HCT116 (cell line): ENCODE results near the gene CELF4. TPM values are rescaled to one million over a fixed set of nuclear protein-coding genes. Genes with fewer than 3 reads are reported as not detected.

Experiments used
- ATAC-seq: fragments of 200-7000 bp; cut with Tn5 transposase; 2 replicates; pipeline ENCODE4 v1.9.1; 2020; ENCODE audit warnings: mild to moderate bottlenecking, moderate library complexity
- BruUV-seq: library from RNA; stranded (reverse); fragments of 400-500 nt; replicated peaks from 2 replicates; lab custom pipeline; 2021; lab: Mats Ljungman, UMichigan
- CTCF ChIA-PET: fragments of 300-600 bp; sonication (Branson Sonifier 250); formaldehyde crosslinking; loops from one replicate; lab custom pipeline; 2021; ENCODE audit warnings: antibody characterized with exemption; lab: Charles Lee
- POLR2A ChIA-PET: fragments of 300-600, 350-600 bp; sonication (Branson Sonifier 250); formaldehyde crosslinking; loops from one replicate; lab custom pipeline; 2021; ENCODE audit warnings: antibody characterized with exemption; lab: Charles Lee
- RAD21 ChIA-PET, 2 experiments: fragments of 300-600 bp; sonication (Branson Sonifier 250); formaldehyde crosslinking; loops; one replicate each; lab custom pipeline; 2023; ENCODE audit warnings: low total read pairs in 2 of 2; ENCODE audit not compliant: uncharacterized antibody in 2 of 2, unreplicated experiment in 2 of 2, low non-redundant PET in 1 of 2; lab: Charles Lee
- DNase-seq: peaks from one replicate; pipeline ENCODE4 v3.0.0-alpha.2; 2010; ENCODE audit warnings: low read depth, low spot score
- H2AFZ ChIP-seq: fragments of 200-600 bp; shearing (Covaris generic), sonication (generic); 2 replicates; pipeline ENCODE4 v1.6.1; 2017; ENCODE audit warnings: low read depth, mixed run types, mixed read lengths, antibody characterized with exemption, low read length; ENCODE audit not compliant: poor library complexity, severe bottlenecking
- H3K27ac ChIP-seq: 2 replicates; pipeline ENCODE4 v1.5.1; 2012; ENCODE audit warnings: low read depth, low read length
- H3K27me3 ChIP-seq: fragments of 200-600 bp; sonication (generic); 2 replicates; pipeline ENCODE4 v1.6.1; 2016; ENCODE audit warnings: mixed run types, low read length, mixed read lengths; ENCODE audit not compliant: insufficient read depth
- H3K36me3 ChIP-seq, 2 experiments: fragments of 200-500 bp in 1 of 2; fragments of 200-600 bp in 1 of 2; sonication (Bioruptor generic) in 1 of 2; sonication (generic) in 1 of 2; 2 replicates each; pipeline versions ENCODE4 v1.5.1 to v1.6.1; 2014 to 2016; ENCODE audit warnings: low read length in 2 of 2, inconsistent platforms in 1 of 2, mixed read lengths in 1 of 2, mixed run types in 1 of 2; ENCODE audit not compliant: insufficient read depth in 2 of 2, control insufficient read depth in 1 of 2
- H3K4me1 ChIP-seq, 2 experiments: fragments of 200-600 bp in 1 of 2; sonication (generic) in 1 of 2; 2 replicates each; pipeline versions ENCODE4 v1.5.1 to v1.6.1; 2012 to 2017; ENCODE audit warnings: low read length in 2 of 2, inconsistent platforms in 1 of 2, mild to moderate bottlenecking in 1 of 2, mixed read lengths in 1 of 2, mixed run types in 1 of 2, moderate library complexity in 1 of 2; ENCODE audit not compliant: insufficient read depth in 2 of 2, control insufficient read depth in 1 of 2
- H3K4me2 ChIP-seq: fragments of 200-600 bp; sonication (generic); 2 replicates; pipeline ENCODE4 v1.6.1; 2017; ENCODE audit warnings: mixed run types, low read length, mixed read lengths
- H3K4me3 ChIP-seq, 2 experiments: fragments of 200-600 bp in 1 of 2; sonication (generic) in 1 of 2; replicated peaks in 1 of 2; 2 replicates each; pipeline ENCODE4 v1.5.1; 2011 to 2016; ENCODE audit warnings: low read length in 2 of 2, control low read depth in 1 of 2, low read depth in 1 of 2, mild to moderate bottlenecking in 1 of 2, mixed read lengths in 1 of 2, mixed run types in 1 of 2
- H3K79me2 ChIP-seq: fragments of 200-600 bp; sonication (generic); 2 replicates; pipeline ENCODE4 v1.6.1; 2017; ENCODE audit warnings: mild to moderate bottlenecking, mixed run types, low read length, moderate library complexity, mixed read lengths; ENCODE audit not compliant: insufficient read depth
- H3K9ac ChIP-seq: fragments of 200-600 bp; sonication (generic); 2 replicates; pipeline ENCODE4 v1.6.1; 2016; ENCODE audit warnings: low read length, mixed read lengths
- H3K9me2 ChIP-seq: fragments of 200-600 bp; sonication (generic), shearing (Covaris generic); 2 replicates; pipeline ENCODE4 v1.6.1; 2017; ENCODE audit warnings: mixed run types, mild to moderate bottlenecking, moderate library complexity; ENCODE audit not compliant: insufficient read depth
- H3K9me3 ChIP-seq, 2 experiments: fragments of 200-500 bp in 1 of 2; fragments of 200-600 bp in 1 of 2; sonication (Bioruptor generic) in 1 of 2; sonication (generic) in 1 of 2; 2 replicates each; pipeline ENCODE4 v1.6.1; 2014 to 2017; ENCODE audit warnings: low read length in 2 of 2, mixed read lengths in 2 of 2, inconsistent platforms in 1 of 2, low read depth in 1 of 2, mild to moderate bottlenecking in 1 of 2, mixed run types in 1 of 2, moderate library complexity in 1 of 2; ENCODE audit not compliant: control insufficient read depth in 1 of 2, insufficient read depth in 1 of 2
- H4K20me1 ChIP-seq: fragments of 200-600 bp; sonication (generic), shearing (Covaris generic); 2 replicates; pipeline ENCODE4 v1.6.1; 2017; ENCODE audit warnings: mixed run types, mild to moderate bottlenecking, moderate library complexity; ENCODE audit not compliant: insufficient read depth
- CTCF ChIP-seq, 3 experiments: fragments of 200-600 bp in 1 of 3; sonication (generic) in 1 of 3; IDR thresholded peaks in 2 of 3; conservative IDR thresholded peaks in 1 of 3; 2 replicates each; pipeline ENCODE4 v1.5.1; 2012 to 2017; ENCODE audit warnings: low read depth in 2 of 3, low read length in 2 of 3, antibody characterized with exemption in 1 of 3, borderline replicate concordance in 1 of 3, control low read depth in 1 of 3, mild to moderate bottlenecking in 1 of 3, mixed read lengths in 1 of 3, mixed run types in 1 of 3, moderate library complexity in 1 of 3; ENCODE audit not compliant: insufficient read depth in 1 of 3
- POLR2AphosphoS5 ChIP-seq: IDR thresholded peaks from 2 replicates; pipeline ENCODE4 v1.6.1; 2011; ENCODE audit warnings: mild to moderate bottlenecking, low read depth, low read length, moderate library complexity
- RAD21 ChIP-seq: IDR thresholded peaks from 2 replicates; pipeline ENCODE4 v1.6.1; 2012; ENCODE audit warnings: low read depth, mild to moderate bottlenecking
- REST ChIP-seq: IDR thresholded peaks from 2 replicates; pipeline ENCODE4 v1.6.1; 2012; ENCODE audit warnings: low read depth
- SIN3A ChIP-seq: IDR thresholded peaks from 2 replicates; pipeline ENCODE4 v1.6.1; 2012; ENCODE audit warnings: low read depth
- intact Hi-C: fragments of 100-400 bp; cut with micrococcal nuclease; formaldehyde crosslinking; loops from 2 replicates; pipeline ENCODE4 v1.10.0; 2022
- total RNA-seq: library from RNA; stranded (reverse); gene quantifications from one replicate; pipeline ENCODE4 v1.2.1, GENCODE V29; 2021; ENCODE audit not compliant: unreplicated experiment

Gene CELF4
- total RNA-seq, 1 experiment from 2014 or later: not detected

GRCh38 chr18:37537868-37538525, 27.6 kb downstream of the CELF4 start:
- peaks cover 41% of the 10 kb centered on the region for H3K27me3 ChIP-seq
- no peaks in the 10 kb centered on the region for H3K9me2 ChIP-seq
- no peaks in the 10 kb centered on the region for H4K20me1 ChIP-seq
- CTCF ChIA-PET: interaction anchor here (0.6 to 1.8 kb wide), 6 partner anchors 10 to 596 kb away, joined by 3 to 13 read pairs (median 4); no protein-coding TSS in a partner anchor
- RAD21 ChIA-PET: interaction anchor here in 1 of 2 experiments (0.6 kb wide), 1 partner anchor 195 kb away, joined by 3 read pairs; no protein-coding TSS in a partner anchor
- no peak overlapping the region for H3K4me3 ChIP-seq
- no peaks in the 10 kb centered on the region for H3K79me2 ChIP-seq
- POLR2A ChIA-PET: no interaction called here
- peak; percentile 95 for ATAC-seq
- DNase-seq: peak; percentile 37
- H3K9ac ChIP-seq: no peak overlapping the region
- no peaks in the 10 kb centered on the region for H3K4me1 ChIP-seq
- H3K27ac ChIP-seq: no peak overlapping the region
- no TSS peak for BruUV-seq
- TF ChIP-seq RAD21 (peak; percentile 77), CTCF (IDR thresholded peaks at IDR 0.05 in 2 of 3, conservative IDR thresholded peaks at IDR 0.05 in 1 of 3; ENCODE audit: borderline replicate concordance in 1 of 3, insufficient read depth in 1 of 3, low read depth in 2 of 3, low read length in 2 of 3) (peak; percentile 71 to 84 (median 82)), SIN3A (no peak), REST (no peak), POLR2AphosphoS5 (no peak)
- TF ChIP-seq, all 23 proteins: peak for 2
- Histone ChIP-seq H3K4me2 (peak overlapping the region; percentile 29; the same call in 1 of the 2 replicates), H3K36me3 (no peaks in the 10 kb centered on the region), H2AFZ (peak overlapping the region; percentile 36), H3K9me3 (no peaks in the 10 kb centered on the region)
- intact Hi-C loops: loop anchor here (1.0 to 2.0 kb wide), 4 partner anchors 93 to 596 kb away; no protein-coding TSS in a partner anchor
